Fibroblast of mammary gland (primary cell): ENCODE results near the gene GPR6.
A peak's percentile ranks its signal among the peaks of the same experiment; 100 is the strongest.

ENCODE experiments used
- DNase-seq: peaks from one replicate; pipeline ENCODE4 v3.0.0-alpha.2; 2010; ENCODE audit warnings: low read depth
- H3K4me3 ChIP-seq: 2 replicates; pipeline ENCODE4 v1.5.1; 2011; ENCODE audit warnings: low read depth, mild to moderate bottlenecking, low read length, moderate library complexity; ENCODE audit not compliant: control insufficient read depth
- TF ChIP-seq, protein P1 (sequence below): conservative IDR thresholded peaks from 2 replicates; pipeline ENCODE4 v1.5.1; 2011; ENCODE audit warnings: low read depth, low read length, inconsistent platforms; ENCODE audit not compliant: control insufficient read depth, insufficient read depth

Gene GPR6

GRCh38 chr6:109998159-109998785 is 20.2 kb downstream of the GPR6 start:
- no peak overlapping the region for H3K4me3 ChIP-seq
- TF ChIP-seq, protein P1, sequence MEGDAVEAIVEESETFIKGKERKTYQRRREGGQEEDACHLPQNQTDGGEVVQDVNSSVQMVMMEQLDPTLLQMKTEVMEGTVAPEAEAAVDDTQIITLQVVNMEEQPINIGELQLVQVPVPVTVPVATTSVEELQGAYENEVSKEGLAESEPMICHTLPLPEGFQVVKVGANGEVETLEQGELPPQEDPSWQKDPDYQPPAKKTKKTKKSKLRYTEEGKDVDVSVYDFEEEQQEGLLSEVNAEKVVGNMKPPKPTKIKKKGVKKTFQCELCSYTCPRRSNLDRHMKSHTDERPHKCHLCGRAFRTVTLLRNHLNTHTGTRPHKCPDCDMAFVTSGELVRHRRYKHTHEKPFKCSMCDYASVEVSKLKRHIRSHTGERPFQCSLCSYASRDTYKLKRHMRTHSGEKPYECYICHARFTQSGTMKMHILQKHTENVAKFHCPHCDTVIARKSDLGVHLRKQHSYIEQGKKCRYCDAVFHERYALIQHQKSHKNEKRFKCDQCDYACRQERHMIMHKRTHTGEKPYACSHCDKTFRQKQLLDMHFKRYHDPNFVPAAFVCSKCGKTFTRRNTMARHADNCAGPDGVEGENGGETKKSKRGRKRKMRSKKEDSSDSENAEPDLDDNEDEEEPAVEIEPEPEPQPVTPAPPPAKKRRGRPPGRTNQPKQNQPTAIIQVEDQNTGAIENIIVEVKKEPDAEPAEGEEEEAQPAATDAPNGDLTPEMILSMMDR = no peak
- DNase-seq = peak; percentile 7

- no peak overlapping the region for H3K4me3 ChIP-seq
- no peak for DNase-seq
- TF ChIP-seq, protein P1 = no peak
Observed at GRCh38 chr6:109999740-110000139, 21.6 kb downstream of the GPR6 start.

DNA sequence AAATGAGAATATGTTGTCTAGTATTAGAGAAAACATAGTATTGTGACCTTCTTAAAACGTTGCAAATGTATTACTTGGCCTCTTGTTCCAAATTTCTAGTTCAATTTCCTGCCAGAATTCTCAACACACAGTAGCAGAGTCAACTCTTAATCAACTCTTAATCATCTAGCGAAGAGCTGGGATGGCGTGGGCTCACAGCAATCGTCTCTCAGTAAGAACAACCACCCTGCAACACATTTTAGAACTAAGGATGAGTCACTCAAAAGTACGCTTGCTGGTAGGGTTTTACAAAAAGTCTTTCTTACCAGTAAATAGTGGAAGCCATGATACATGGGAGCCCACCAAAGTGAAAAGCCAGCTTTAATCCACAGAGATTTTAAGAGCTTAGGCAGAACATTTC is 24.6 kb downstream of the GPR6 start:
- peak; percentile 17 for DNase-seq
- no peak overlapping the region for H3K4me3 ChIP-seq
- TF ChIP-seq, protein P1 = no peak

DNA sequence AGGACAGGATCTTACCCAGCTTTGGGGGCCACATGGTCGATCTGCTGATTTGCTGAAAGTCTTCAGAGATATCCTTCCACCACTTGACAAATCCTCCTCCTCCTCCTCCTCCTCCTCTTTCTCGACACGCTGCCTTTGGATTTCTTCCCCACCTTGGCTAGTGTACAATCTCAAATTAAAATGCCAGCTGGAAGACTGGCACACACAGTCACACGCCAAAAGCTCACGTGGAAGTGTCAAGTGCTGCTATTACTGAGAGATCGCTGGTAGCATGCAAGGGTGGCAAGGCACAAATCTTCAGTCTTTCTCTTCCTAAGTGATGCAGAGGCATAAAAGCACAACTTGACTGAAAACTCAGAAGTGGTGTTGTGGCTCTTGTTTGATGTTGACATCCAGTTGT is 35.3 kb downstream of the GPR6 start:
- H3K4me3 ChIP-seq = no peak overlapping the region
- no peak for DNase-seq
- TF ChIP-seq, protein P1 = no peak

GRCh38 chr6:110015206-110015605 is 37.1 kb downstream of the GPR6 start:
- H3K4me3 ChIP-seq = no peak overlapping the region
- TF ChIP-seq, protein P1 = no peak
- DNase-seq = no peak

GRCh38 chr6:110017306-110017705 is 39.2 kb downstream of the GPR6 start:
- TF ChIP-seq, protein P1 = no peak
- no peak overlapping the region for H3K4me3 ChIP-seq
- DNase-seq = no peak

GRCh38 chr6:110017946-110018345 is 39.8 kb downstream of the GPR6 start:
- H3K4me3 ChIP-seq = no peak overlapping the region
- TF ChIP-seq, protein P1 = no peak
- DNase-seq = no peak
